Measurements from ENCODE around the gene METTL26. TPM values are rescaled to one million over a fixed set of nuclear protein-coding genes. Genes with fewer than 3 reads are reported as not detected.

Gene METTL26
- total RNA-seq, 4 donors from 2014 or later = 75.7 to 155 (median 111) TPM

- no peak for TF ChIP-seq CTCF (IDR thresholded peaks at IDR 0.05)
- no peak for ATAC-seq (ENCODE audit: low FRiP score)
- no peak for DNase-seq (ENCODE audit: low spot score)
Observed at GRCh38 chr16:625977-626765, 9.9 kb downstream of the METTL26 start.

GRCh38 chr16:625117-625976 lies 10.8 kb downstream of the METTL26 start:
- no peak for ATAC-seq (ENCODE audit: low FRiP score)
- DNase-seq (ENCODE audit: low spot score) = no peak

GRCh38 chr16:624526-625070 lies 11.5 kb downstream of the METTL26 start:
- no peak for TF ChIP-seq CTCF (IDR thresholded peaks at IDR 0.05)
- DNase-seq (ENCODE audit: low spot score) (no peak), ATAC-seq (ENCODE audit: low FRiP score) (no peak)

More at GRCh38 chr16:625117-625976, 10.8 kb downstream of the METTL26 start:
- TF ChIP-seq CTCF (IDR thresholded peaks at IDR 0.05) = no peak

GRCh38 chr16:622920-623280 lies 13.2 kb downstream of the METTL26 start:
- no peak for TF ChIP-seq CTCF (IDR thresholded peaks at IDR 0.05)
- DNase-seq (ENCODE audit: low spot score) (no peak), ATAC-seq (ENCODE audit: low FRiP score) (no peak)

GRCh38 chr16:621526-622105 lies 14.5 kb downstream of the METTL26 start:
- no peak for DNase-seq (ENCODE audit: low spot score)
- peak; percentile 20 for ATAC-seq (ENCODE audit: low FRiP score)
- TF ChIP-seq CTCF (IDR thresholded peaks at IDR 0.05) = no peak

- DNase-seq (ENCODE audit: low spot score) (no peak), ATAC-seq (ENCODE audit: low FRiP score) (no peak)
- TF ChIP-seq CTCF (IDR thresholded peaks at IDR 0.05) = no peak
Observed at GRCh38 chr16:620700-621525, 15.2 kb downstream of the METTL26 start.

Measured in omental fat pad (tissue), 4 donors.